GM19238 (cell line): ENCODE results near the gene PAX2.

Source experiments
- DNase-seq: peaks from one replicate; pipeline ENCODE4 v3.0.0; 2011; ENCODE audit warnings: low spot score; ENCODE audit not compliant: insufficient read length

The PAX2 gene

GRCh38 chr10:100814751-100815474 lies 69.5 kb downstream of the PAX2 start:
- no peak for DNase-seq

- DNase-seq: no peak
These were observed 71.3 kb downstream of the PAX2 start for GRCh38 chr10:100816671-100817070.

GRCh38 chr10:100817268-100817839 lies 72.0 kb downstream of the PAX2 start:
- no peak for DNase-seq

GRCh38 chr10:100819424-100819823 lies 74.0 kb downstream of the PAX2 start:
- DNase-seq: no peak

- no peak for DNase-seq
These were observed 77.8 kb downstream of the PAX2 start for GRCh38 chr10:100823194-100823593.

- DNase-seq: no peak
These were observed 79.5 kb downstream of the PAX2 start for GRCh38 chr10:100824886-100825285.

- no peak for DNase-seq
These were observed 80.0 kb downstream of the PAX2 start for GRCh38 chr10:100825325-100825875.

- DNase-seq: no peak
These were observed 80.8 kb downstream of the PAX2 start for GRCh38 chr10:100826031-100826651.

GRCh38 chr10:100826661-100826982 lies 81.2 kb downstream of the PAX2 start:
- no peak for DNase-seq

- DNase-seq: no peak
These were observed 81.8 kb downstream of the PAX2 start for GRCh38 chr10:100826983-100827818.

GRCh38 chr10:100827819-100828737 lies 82.7 kb downstream of the PAX2 start:
- peak; percentile 42 for DNase-seq

GRCh38 chr10:100828738-100829096 lies 83.3 kb downstream of the PAX2 start:
- DNase-seq: peak; percentile 41

- no peak for DNase-seq
These were observed 83.9 kb downstream of the PAX2 start for GRCh38 chr10:100829097-100829870.

GRCh38 chr10:100829933-100830727 lies 84.7 kb downstream of the PAX2 start:
- no peak for DNase-seq

GRCh38 chr10:100830728-100831111 lies 85.3 kb downstream of the PAX2 start:
- no peak for DNase-seq

GRCh38 chr10:100831742-100832141 lies 86.4 kb downstream of the PAX2 start:
- DNase-seq: no peak

GRCh38 chr10:100835810-100836209 lies 90.4 kb downstream of the PAX2 start:
- DNase-seq: no peak

- DNase-seq: no peak
These were observed 91.5 kb downstream of the PAX2 start for GRCh38 chr10:100836891-100837290.

- DNase-seq: no peak
These were observed 91.9 kb downstream of the PAX2 start for GRCh38 chr10:100837300-100837699.
